GM12878 (cell line): ENCODE measurements around the gene TMEM53. TPM values are rescaled to one million over a fixed set of nuclear protein-coding genes. Genes with fewer than 3 reads are reported as not detected.

ENCODE experiments used
- ATAC-seq: fragments of 200-7000 bp; cut with Tn5 transposase; 3 replicates; pipeline ENCODE4 v1.9.1; 2020; ENCODE audit warnings: mild to moderate bottlenecking, moderate library complexity
- BruUV-seq: library from RNA; stranded (reverse); fragments of 400-500 nt; replicated peaks from 2 replicates; lab custom pipeline; 2021; lab: Mats Ljungman, UMichigan
- CTCF ChIA-PET: fragments of 300-600 bp; sonication (Branson Sonifier 250); formaldehyde crosslinking; extraction: SDS; loops from one replicate; lab custom pipeline; 2021; ENCODE audit warnings: inconsistent platforms; lab: Yijun Ruan, JAX
- POLR2A ChIA-PET: fragments of 350-600 bp; formaldehyde crosslinking; extraction: SDS; loops from one replicate; lab custom pipeline; 2021; ENCODE audit warnings: inconsistent platforms; lab: Charles Lee
- RAD21 ChIA-PET: fragments of 300-600 bp; sonication (Branson Sonifier 250); formaldehyde crosslinking; loops from one replicate; lab custom pipeline; 2023; ENCODE audit warnings: antibody characterized with exemption; ENCODE audit not compliant: unreplicated experiment; lab: Charles Lee
- SMC1A ChIA-PET: fragments of 300-600 bp; sonication (Branson Sonifier 250); formaldehyde crosslinking; loops from one replicate; lab custom pipeline; 2023; ENCODE audit not compliant: unreplicated experiment, uncharacterized antibody; lab: Charles Lee
- DNase-seq: peaks from one replicate; pipeline ENCODE4 v3.0.0-alpha.2; 2011; ENCODE audit warnings: low read depth, low spot score
- FAIRE-seq: peaks from 3 replicates; lab custom pipeline; 2011; peaks lifted over from hg19 to GRCh38; lab: Jason Lieb, UNC
- H2AFZ ChIP-seq: 2 replicates; pipeline ENCODE4 v1.6.0; 2011; ENCODE audit warnings: low read depth, low read length, control low read depth; ENCODE audit not compliant: control insufficient read depth
- H3K27ac ChIP-seq: 2 replicates; pipeline ENCODE4 v1.5.1; 2011; ENCODE audit warnings: control low read depth; ENCODE audit not compliant: control insufficient read depth, insufficient read depth
- H3K27me3 ChIP-seq, 2 experiments: replicated peaks in 1 of 2; 2 replicates each; pipeline versions ENCODE4 v1.6.0 to v1.6.1; 2011; ENCODE audit warnings: low read length in 1 of 2; ENCODE audit not compliant: control insufficient read depth in 2 of 2, insufficient read depth in 2 of 2
- H3K36me3 ChIP-seq, 2 experiments: 2 replicates each; pipeline ENCODE4 v1.5.1; 2011; ENCODE audit warnings: low read length in 1 of 2; ENCODE audit not compliant: control insufficient read depth in 2 of 2, insufficient read depth in 2 of 2
- H3K4me1 ChIP-seq: 2 replicates; pipeline ENCODE4 v1.6.1; 2011; ENCODE audit warnings: mild to moderate bottlenecking, low read length, moderate library complexity, mixed read lengths; ENCODE audit not compliant: control insufficient read depth, insufficient read depth
- H3K4me2 ChIP-seq: 2 replicates; pipeline ENCODE4 v1.6.0; 2011; ENCODE audit warnings: control low read depth; ENCODE audit not compliant: control insufficient read depth, insufficient read depth
- H3K4me3 ChIP-seq: fragments of 200-600 bp; sonication (generic); 2 replicates; pipeline ENCODE4 v1.5.1; 2016
- H3K79me2 ChIP-seq: 2 replicates; pipeline ENCODE4 v1.6.0; 2011; ENCODE audit warnings: low read length; ENCODE audit not compliant: control insufficient read depth, insufficient read depth
- H3K9ac ChIP-seq: 2 replicates; pipeline ENCODE4 v1.8.0; 2011; ENCODE audit warnings: low read length, control low read depth, mixed read lengths; ENCODE audit not compliant: control insufficient read depth, insufficient read depth
- H3K9me3 ChIP-seq: replicated peaks from 3 replicates; pipeline ENCODE4 v1.5.1; 2011; ENCODE audit warnings: mild to moderate bottlenecking, low read length; ENCODE audit not compliant: control insufficient read depth, insufficient read depth
- H4K20me1 ChIP-seq: 2 replicates; pipeline ENCODE4 v1.6.0; 2011; ENCODE audit not compliant: control insufficient read depth, insufficient read depth
- BMI1 ChIP-seq: fragments of 450-650 bp; IDR thresholded peaks from 2 replicates; pipeline ENCODE4 v1.6.1; 2016; ENCODE audit warnings: mild to moderate bottlenecking, moderate library complexity, borderline replicate concordance
- BRCA1 ChIP-seq: IDR thresholded peaks from 2 replicates; pipeline ENCODE4 v1.6.1; 2011; ENCODE audit warnings: low read depth, low read length, improper control_type of control experiment
- ESRRA ChIP-seq: IDR thresholded peaks from 2 replicates; pipeline ENCODE4 v1.6.1; 2012; ENCODE audit warnings: mild to moderate bottlenecking, low read length, improper control_type of control experiment
- KLF5 ChIP-seq: fragments of 450-650 bp; IDR thresholded peaks from 2 replicates; pipeline ENCODE4 v1.6.1; 2014; ENCODE audit warnings: mild to moderate bottlenecking; ENCODE audit not compliant: partially characterized antibody
- NR2C1 ChIP-seq: fragments of 450-650 bp; IDR thresholded peaks from 2 replicates; pipeline ENCODE4 v1.6.1; 2017; ENCODE audit warnings: antibody characterized with exemption, mild to moderate bottlenecking, moderate library complexity
- SREBF1 ChIP-seq: IDR thresholded peaks from 2 replicates; pipeline ENCODE4 v1.6.1; 2012; ENCODE audit warnings: mild to moderate bottlenecking, low read length
- SUPT20H ChIP-seq: IDR thresholded peaks from 2 replicates; pipeline ENCODE4 v1.6.1; 2011; ENCODE audit warnings: low read depth, mild to moderate bottlenecking, low read length, moderate library complexity, borderline replicate concordance; ENCODE audit not compliant: control insufficient read depth
- ZNF217 ChIP-seq: fragments of 450-650 bp; IDR thresholded peaks from 2 replicates; pipeline ENCODE4 v1.6.1; 2017; ENCODE audit warnings: antibody characterized with exemption, mild to moderate bottlenecking
- ZNF24 ChIP-seq: fragments of 450-650 bp; IDR thresholded peaks from 2 replicates; pipeline ENCODE4 v1.6.1; 2017; ENCODE audit warnings: antibody characterized with exemption, mild to moderate bottlenecking
- WGBS: methylation state at CpG from one replicate; pipeline ENCODE4 v1.1.6; 2016; ENCODE audit warnings: low lambda C conversion rate; ENCODE audit not compliant: insufficient replicate concordance, insufficient coverage; ENCODE audit errors: missing lambda C conversion rate; 5-methylcytosine and 5-hydroxymethylcytosine counted together
- in situ Hi-C: fragments of 300-500 bp; cut with MboI; formaldehyde crosslinking; loops from 9 replicates; pipeline ENCODE4 v1.14.3; 2018; ENCODE audit warnings: mixed read lengths
- intact Hi-C: fragments of 100-400 bp; cut with micrococcal nuclease; formaldehyde crosslinking; loops from one replicate; pipeline ENCODE4 v1.14.2; 2022; ENCODE audit not compliant: unreplicated experiment
- polyA plus RNA-seq, 11 experiments: library from polyadenylated mRNA; depleted of rRNA in 4 of 11; unstranded in 6 of 11; stranded (reverse) in 5 of 11; fragments of >200 nt; fragmentation: Nextera tagmentation in 4 of 11; fragmentation: Illumina TruSeq in 1 of 11; extraction: Ambion mirVana in 4 of 11; extraction: Trizol in 1 of 11; gene quantifications; 1 replicate in 1 of 11; 2 replicates in 10 of 11; pipeline versions ENCODE4 v1.2.1 to v1.2.3, GENCODE V29; 2011 to 2016; ENCODE audit warnings: inconsistent platforms in 2 of 11, missing spikeins in 2 of 11, low read depth in 1 of 11
- total RNA-seq, 4 experiments: library from RNA; depleted of rRNA in 3 of 4; stranded (reverse); fragments of >200 nt in 3 of 4; fragmentation: Illumina TruSeq in 1 of 4; extraction: Trizol in 1 of 4; gene quantifications; 2 replicates each; pipeline versions ENCODE4 v1.2.1 to v1.2.3, GENCODE V29; 2013 to 2021
- TF ChIP-seq, protein P1 (sequence below): fragments of 450-650 bp; IDR thresholded peaks from 2 replicates; pipeline ENCODE4 v1.6.1; 2017; ENCODE audit warnings: mild to moderate bottlenecking, moderate library complexity

The TMEM53 gene
- total and polyA plus RNA-seq, 10 of the 15 experiments (the other 5 are each of a cell fraction or from before 2014, with no cell fraction given): 3.1 to 23.9 (median 11.1) TPM

DNA sequence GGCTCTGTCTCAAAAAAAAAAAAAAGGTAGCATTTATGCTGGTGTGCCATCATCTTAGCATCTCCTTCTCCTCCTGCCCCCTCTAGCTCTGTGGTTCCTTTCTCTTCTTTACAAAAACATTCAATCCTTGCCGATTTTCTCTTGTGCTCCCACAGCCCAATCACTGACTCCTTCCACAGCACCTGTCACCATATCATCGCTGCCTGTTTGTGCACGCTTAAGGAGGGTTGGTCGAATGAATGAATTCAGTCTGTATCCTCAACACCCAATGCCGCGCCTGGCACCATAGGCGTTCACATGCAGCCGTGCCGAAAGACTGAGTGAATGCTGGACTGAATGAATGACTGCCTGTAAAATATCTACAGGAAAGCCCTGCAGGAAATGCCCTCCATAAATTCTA lies 48.8 kb upstream of the TMEM53 start:
- TF ChIP-seq ZNF24 (peak; percentile 81), KLF5 (no peak)
- RAD21 ChIA-PET: interaction anchor here (2.5 to 2.8 kb wide), 3 partner anchors 8 to 96 kb away, joined by 7 to 48 read pairs (median 21); partner anchors contain the start of genes BTBD19 and RNU5D-1
- intact Hi-C loops: no loop called here

GRCh38 chr1:44721485-44722361 lies 47.4 kb upstream of the TMEM53 start:
- Histone ChIP-seq H2AFZ (peak overlapping the region; percentile 92), H3K27ac (peak overlapping the region; percentile 99), H3K4me1 (peaks cover 49% of the 10 kb centered on the region), H3K9me3 (no peaks in the 10 kb centered on the region), H3K4me2 (peak overlapping the region; percentile 59; the same call in 1 of the 2 replicates), H3K36me3 (no peaks in the 10 kb centered on the region), H3K4me3 (no peak overlapping the region), H3K9ac (peak overlapping the region; percentile 74), H3K79me2 (no peaks in the 10 kb centered on the region), H3K27me3 (no peaks in the 10 kb centered on the region), H4K20me1 (no peaks in the 10 kb centered on the region)
- ATAC-seq (peak; percentile 91), DNase-seq (peak; percentile 99), FAIRE-seq (peak; percentile 92)
- TSS peak; percentile 100 for BruUV-seq
- in situ Hi-C loops: no loop called here
- ChIA-PET RAD21 (interaction anchor here (0.9 to 2.8 kb wide), 20 partner anchors 9 to 770 kb away, joined by 3 to 48 read pairs (median 4); partner anchors contain the start of genes ARMH1, BTBD19, PLK3 and PTCH2), SMC1A (interaction anchor here (0.6 to 2.6 kb wide), 19 partner anchors 9 to 779 kb away, joined by 3 to 26 read pairs (median 4); partner anchors contain the start of genes BTBD19, DYNLT4, MMACHC and RNU5D-1), CTCF (interaction anchor here (0.6 to 12.6 kb wide), 19 partner anchors 8 to 770 kb away, joined by 3 to 175 read pairs (median 4); partner anchors contain the start of genes BTBD19, RNU5D-1 and TMEM53), POLR2A (interaction anchor here (0.6 to 9.8 kb wide), 29 partner anchors 9 to 823 kb away, joined by 3 to 110 read pairs (median 4); partner anchors contain the start of genes ARMH1, BTBD19, EIF2B3 and HECTD3)
- intact Hi-C loops: loop anchor here (1.0 kb wide), 2 partner anchors 9 to 98 kb away; no protein-coding TSS in a partner anchor
- under 1% methylated on average over 14 of the region's 14 CpGs for WGBS
- TF ChIP-seq ESRRA (no peak; the same call in 1 of the 2 replicates), BMI1 (peak; percentile 98), ZNF217 (no peak), NR2C1 (peak; percentile 40), BRCA1 (no peak), SUPT20H (no peak), SREBF1 (0 out of 2 replicates have a peak, but pooled peaks have one; percentile 40)
- TF ChIP-seq, protein P1, sequence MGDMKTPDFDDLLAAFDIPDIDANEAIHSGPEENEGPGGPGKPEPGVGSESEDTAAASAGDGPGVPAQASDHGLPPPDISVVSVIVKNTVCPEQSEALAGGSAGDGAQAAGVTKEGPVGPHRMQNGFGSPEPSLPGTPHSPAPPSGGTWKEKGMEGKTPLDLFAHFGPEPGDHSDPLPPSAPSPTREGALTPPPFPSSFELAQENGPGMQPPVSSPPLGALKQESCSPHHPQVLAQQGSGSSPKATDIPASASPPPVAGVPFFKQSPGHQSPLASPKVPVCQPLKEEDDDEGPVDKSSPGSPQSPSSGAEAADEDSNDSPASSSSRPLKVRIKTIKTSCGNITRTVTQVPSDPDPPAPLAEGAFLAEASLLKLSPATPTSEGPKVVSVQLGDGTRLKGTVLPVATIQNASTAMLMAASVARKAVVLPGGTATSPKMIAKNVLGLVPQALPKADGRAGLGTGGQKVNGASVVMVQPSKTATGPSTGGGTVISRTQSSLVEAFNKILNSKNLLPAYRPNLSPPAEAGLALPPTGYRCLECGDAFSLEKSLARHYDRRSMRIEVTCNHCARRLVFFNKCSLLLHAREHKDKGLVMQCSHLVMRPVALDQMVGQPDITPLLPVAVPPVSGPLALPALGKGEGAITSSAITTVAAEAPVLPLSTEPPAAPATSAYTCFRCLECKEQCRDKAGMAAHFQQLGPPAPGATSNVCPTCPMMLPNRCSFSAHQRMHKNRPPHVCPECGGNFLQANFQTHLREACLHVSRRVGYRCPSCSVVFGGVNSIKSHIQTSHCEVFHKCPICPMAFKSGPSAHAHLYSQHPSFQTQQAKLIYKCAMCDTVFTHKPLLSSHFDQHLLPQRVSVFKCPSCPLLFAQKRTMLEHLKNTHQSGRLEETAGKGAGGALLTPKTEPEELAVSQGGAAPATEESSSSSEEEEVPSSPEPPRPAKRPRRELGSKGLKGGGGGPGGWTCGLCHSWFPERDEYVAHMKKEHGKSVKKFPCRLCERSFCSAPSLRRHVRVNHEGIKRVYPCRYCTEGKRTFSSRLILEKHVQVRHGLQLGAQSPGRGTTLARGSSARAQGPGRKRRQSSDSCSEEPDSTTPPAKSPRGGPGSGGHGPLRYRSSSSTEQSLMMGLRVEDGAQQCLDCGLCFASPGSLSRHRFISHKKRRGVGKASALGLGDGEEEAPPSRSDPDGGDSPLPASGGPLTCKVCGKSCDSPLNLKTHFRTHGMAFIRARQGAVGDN: peak; percentile 100

More for the DNA sequence above, 48.8 kb upstream of the TMEM53 start:
- ChIA-PET CTCF (interaction anchor here (1.8 to 12.6 kb wide), 3 partner anchors 6 to 54 kb away, joined by 5 to 175 read pairs (median 19); partner anchors contain the start of gene RNU5D-1), POLR2A (interaction anchor here (0.6 to 9.8 kb wide), 10 partner anchors 7 to 583 kb away, joined by 3 to 110 read pairs (median 10); partner anchors contain the start of genes ARMH1, BTBD19, PLK3 and RNU5D-1), SMC1A (interaction anchor here (0.6 to 2.6 kb wide), 5 partner anchors 8 to 288 kb away, joined by 3 to 26 read pairs (median 8); partner anchors contain the start of genes HECTD3 and RNU5D-1)
- peak overlapping the region; percentile 9 for H2AFZ ChIP-seq
- in situ Hi-C loops: no loop called here
- H3K4me3 ChIP-seq: peak overlapping the region; percentile 32
- H3K9me3 ChIP-seq: no peaks in the 10 kb centered on the region
- no peaks in the 10 kb centered on the region for H4K20me1 ChIP-seq
- peak overlapping the region; percentile 87 for H3K27ac ChIP-seq
- H3K9ac ChIP-seq: peak overlapping the region; percentile 59
- H3K36me3 ChIP-seq: no peaks in the 10 kb centered on the region
- H3K4me2 ChIP-seq: peak overlapping the region; percentile 93
- DNase-seq (no peak), FAIRE-seq (peak; percentile 49), ATAC-seq (no peak; the same call in 2 of the 3 replicates)
- WGBS: 15% methylated on average over 9 of the region's 9 CpGs
- no TSS peak for BruUV-seq
- no peaks in the 10 kb centered on the region for H3K27me3 ChIP-seq
- H3K4me1 ChIP-seq: peaks cover 37% of the 10 kb centered on the region
- no peaks in the 10 kb centered on the region for H3K79me2 ChIP-seq
